Omental fat pad (tissue), 4 donors: Measurements from ENCODE around the gene C19orf12. TPM values are rescaled to one million over a fixed set of nuclear protein-coding genes. Genes with fewer than 3 reads are reported as not detected.

ENCODE experiments used
- ATAC-seq: fragments of 150-250 bp; one replicate; pipeline ENCODE4 v1.9.1; 2016; ENCODE audit warnings: mild to moderate bottlenecking, moderate library complexity; ENCODE audit not compliant: low FRiP score
- DNase-seq: peaks from one replicate; pipeline ENCODE4 v3.0.0-alpha.2; 2019; ENCODE audit warnings: low spot score
- total RNA-seq, 4 donors: library from RNA; depleted of rRNA; stranded (reverse); fragments of >200 nt; gene quantifications; one replicate each; pipeline ENCODE4 v1.1.0, GENCODE V29; 2016
- TF ChIP-seq, protein P1 (sequence below), 3 donors: fragments of 450-650 bp; IDR thresholded peaks; one replicate each; pipeline ENCODE4 v1.5.1; 2016 to 2017; ENCODE audit warnings: antibody characterized with exemption in 3 of 3, mild to moderate bottlenecking in 3 of 3, moderate library complexity in 2 of 3

C19orf12 gene
- total RNA-seq, 4 donors from 2014 or later, result 105 to 260 (median 142) TPM

DNA sequence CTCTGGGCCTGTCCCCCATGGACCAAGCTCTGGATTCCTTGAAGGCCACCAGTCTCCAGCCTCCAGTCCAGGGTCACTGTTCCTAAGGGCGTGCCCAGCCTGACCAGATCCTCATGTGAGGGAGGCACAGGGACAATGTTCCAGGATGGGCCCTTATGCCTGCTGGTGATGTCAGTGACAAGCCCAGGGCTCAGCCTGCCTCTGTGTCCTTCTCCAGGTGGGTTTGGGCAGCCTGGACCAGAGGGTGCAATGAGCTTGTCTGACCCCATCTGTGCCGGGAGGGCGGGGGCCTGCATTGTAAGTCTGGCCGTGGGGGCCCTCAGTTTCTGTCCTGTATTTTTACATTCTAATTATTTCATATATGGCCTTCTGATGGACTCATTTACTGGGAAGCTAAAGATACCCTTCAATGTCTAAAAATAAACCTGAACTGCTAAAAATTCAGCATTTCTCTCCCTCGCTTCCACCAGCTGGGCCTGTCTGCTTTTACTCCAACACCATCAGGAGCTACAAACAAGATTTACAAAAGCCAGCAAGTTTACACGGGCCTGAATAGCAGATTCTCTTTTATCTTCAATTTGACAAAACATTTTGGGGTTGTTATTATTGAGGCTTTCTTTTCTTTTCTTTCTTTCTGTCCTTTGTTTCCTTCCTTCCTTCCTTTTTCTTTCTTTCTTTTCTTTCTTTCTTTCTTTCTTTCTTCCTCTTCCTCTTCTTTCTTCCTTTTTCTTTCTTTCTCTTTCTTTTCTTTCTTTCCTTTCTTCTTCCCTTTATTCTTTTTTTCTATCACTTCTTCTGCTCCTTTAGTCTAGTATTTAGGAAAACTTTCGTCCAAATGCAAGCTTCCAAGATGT lies 34.2 kb upstream of the C19orf12 start:
- no peak for DNase-seq
- ATAC-seq, result no peak
- TF ChIP-seq, protein P1, sequence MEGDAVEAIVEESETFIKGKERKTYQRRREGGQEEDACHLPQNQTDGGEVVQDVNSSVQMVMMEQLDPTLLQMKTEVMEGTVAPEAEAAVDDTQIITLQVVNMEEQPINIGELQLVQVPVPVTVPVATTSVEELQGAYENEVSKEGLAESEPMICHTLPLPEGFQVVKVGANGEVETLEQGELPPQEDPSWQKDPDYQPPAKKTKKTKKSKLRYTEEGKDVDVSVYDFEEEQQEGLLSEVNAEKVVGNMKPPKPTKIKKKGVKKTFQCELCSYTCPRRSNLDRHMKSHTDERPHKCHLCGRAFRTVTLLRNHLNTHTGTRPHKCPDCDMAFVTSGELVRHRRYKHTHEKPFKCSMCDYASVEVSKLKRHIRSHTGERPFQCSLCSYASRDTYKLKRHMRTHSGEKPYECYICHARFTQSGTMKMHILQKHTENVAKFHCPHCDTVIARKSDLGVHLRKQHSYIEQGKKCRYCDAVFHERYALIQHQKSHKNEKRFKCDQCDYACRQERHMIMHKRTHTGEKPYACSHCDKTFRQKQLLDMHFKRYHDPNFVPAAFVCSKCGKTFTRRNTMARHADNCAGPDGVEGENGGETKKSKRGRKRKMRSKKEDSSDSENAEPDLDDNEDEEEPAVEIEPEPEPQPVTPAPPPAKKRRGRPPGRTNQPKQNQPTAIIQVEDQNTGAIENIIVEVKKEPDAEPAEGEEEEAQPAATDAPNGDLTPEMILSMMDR (IDR thresholded peaks at IDR 0.05), result no peak

DNA sequence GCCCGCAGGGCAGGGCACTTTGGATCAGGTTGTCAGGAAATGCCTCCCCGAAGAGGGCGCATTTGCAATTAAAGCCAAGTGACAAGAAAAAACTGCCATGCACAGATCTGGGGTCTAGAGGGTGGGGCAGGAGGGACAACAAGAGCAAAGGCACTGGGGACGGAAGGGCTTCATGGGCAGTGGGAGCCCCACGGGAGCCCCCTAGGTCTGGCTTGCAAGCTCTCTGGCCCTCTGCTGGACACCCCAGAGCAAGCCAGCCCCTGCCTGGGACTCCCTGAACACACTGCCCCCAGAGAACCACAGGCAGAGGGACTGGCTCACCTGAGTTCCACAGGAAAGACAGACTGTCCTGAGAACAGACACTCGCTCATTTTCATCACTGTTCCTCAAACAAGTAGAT lies 30.2 kb upstream of the C19orf12 start:
- no peak for ATAC-seq
- no peak for DNase-seq
- TF ChIP-seq, protein P1 (IDR thresholded peaks at IDR 0.05), result no peak

DNA sequence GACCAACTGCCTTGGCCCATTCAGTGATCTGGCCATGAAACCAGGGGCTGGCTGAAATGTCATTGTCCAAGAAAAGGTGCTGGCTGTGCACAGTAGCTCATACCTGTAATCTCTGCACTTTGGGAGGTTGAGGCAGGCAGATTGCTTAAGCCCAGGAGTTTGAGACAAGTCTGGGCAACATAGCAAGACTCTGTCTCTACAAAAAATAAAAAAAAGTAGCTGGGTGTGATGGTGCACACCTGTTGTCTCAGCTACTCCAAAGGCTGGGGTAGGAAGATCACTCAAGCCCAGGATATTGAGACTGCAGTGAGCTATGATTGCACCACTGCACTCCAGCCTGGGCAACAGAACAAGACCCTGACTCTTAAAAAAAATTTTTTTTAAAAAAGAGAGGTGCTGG lies 28.6 kb upstream of the C19orf12 start:
- no peak for ATAC-seq
- no peak for DNase-seq
- TF ChIP-seq, protein P1 (IDR thresholded peaks at IDR 0.05), result no peak

DNA sequence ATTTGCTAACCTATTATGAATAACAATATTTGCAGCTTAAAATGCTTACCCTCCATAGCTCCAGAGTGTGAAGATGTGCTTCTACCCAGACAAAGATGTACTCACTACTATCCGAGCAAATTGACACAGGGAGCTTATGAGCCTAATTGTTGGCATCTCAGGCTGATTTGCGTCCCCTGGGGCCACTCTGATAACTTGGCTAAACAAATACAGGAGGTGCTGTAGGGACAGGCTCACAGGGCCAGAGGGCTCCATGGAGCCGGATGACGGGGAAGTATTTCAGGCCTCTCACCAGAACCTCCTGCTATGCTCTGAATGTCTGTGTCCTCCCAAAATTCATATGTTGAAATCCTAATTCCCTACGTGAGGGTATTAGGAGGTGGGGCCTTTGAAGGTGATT lies 26.7 kb upstream of the C19orf12 start:
- ATAC-seq (no peak), DNase-seq (no peak)
- TF ChIP-seq, protein P1 (IDR thresholded peaks at IDR 0.05), result no peak

DNA sequence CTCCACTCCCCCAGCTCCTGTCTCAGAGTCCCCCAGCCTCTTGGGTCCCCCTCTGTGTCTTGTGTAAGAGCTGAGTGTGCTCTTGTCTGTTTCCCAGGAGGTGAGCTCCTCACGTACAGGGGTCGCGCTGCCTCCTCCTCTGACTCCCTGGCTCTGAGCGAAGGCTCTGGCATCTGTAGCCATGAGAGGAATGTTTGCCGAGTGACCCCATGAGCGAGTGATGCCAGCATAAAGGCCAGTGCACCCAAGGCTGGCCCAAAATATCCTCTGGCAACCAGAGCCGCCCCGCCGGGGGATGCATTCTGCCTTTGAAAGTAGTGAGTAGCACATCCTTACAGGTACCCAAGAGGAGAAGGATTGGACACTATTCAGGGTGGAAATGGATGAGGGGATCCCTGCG lies 26.2 kb upstream of the C19orf12 start:
- TF ChIP-seq, protein P1 (IDR thresholded peaks at IDR 0.05), result no peak
- DNase-seq (no peak), ATAC-seq (no peak)

DNA sequence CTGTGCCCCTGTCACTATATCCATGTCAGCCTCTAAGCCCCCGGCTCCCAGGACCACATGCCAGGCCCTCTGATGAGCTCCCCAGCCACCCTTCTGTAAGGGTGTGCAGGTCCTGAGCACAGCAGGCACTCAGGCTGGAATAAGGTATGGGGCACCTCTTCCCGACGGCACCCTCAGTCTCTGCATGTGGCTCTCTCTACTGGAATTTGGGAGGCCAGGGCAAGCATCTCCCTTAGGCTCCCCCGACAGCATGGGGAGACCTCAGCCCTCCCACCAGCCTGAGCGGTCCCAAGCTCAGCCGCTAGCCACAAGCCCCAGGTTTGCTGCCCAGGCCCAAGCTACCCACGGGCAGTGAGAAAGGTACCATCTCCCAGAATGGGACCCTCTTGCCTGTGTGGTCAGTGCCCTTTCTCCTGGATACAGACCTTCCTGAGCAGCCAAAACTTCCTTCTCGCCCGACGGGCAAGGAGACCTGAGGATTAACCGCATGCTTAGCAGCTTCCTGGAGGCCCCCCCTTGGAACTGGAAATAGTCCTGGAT lies 22.5 kb upstream of the C19orf12 start:
- TF ChIP-seq, protein P1 (IDR thresholded peaks at IDR 0.05), result no peak
- DNase-seq (no peak), ATAC-seq (no peak)

DNA sequence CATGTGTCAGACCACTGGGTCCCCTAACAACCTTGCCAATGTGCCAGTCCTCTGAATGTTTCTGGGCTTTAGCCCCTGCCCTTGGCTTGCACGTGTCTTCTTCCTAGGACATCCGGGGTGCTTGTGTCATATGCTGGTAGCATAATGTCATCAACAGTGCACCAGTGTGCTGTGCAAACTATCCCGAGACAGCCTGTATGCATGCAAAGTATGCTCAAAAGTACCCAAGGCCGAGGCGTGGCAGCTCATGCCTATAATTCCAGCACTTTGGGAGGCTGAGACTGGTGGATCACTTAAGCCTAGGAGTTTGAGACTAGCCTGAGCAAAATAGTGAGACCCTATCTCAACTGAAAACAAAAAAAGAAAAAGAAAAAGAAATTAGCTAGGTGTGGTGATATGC lies 20.8 kb upstream of the C19orf12 start:
- TF ChIP-seq, protein P1 (IDR thresholded peaks at IDR 0.05), result no peak
- DNase-seq (no peak), ATAC-seq (no peak)
